Endometrial microvascular endothelial cells (primary cell): ENCODE data around the gene PLXNA4. TPM values are rescaled to one million over a fixed set of nuclear protein-coding genes. Genes with fewer than 3 reads are reported as not detected.

ENCODE experiments used
- in situ Hi-C: cut with HindIII; loops from 2 replicates; pipeline ENCODE4 v1.10.0; 2017; ENCODE audit warnings: low sequenced_read_pairs, low pct_unique_long_range_greater_than_20kb; ENCODE audit errors: inconsistent ontology term
- total RNA-seq: library from RNA; depleted of rRNA; stranded (reverse); fragments of >200 nt; gene quantifications from one replicate; pipeline ENCODE4 v1.2.3, GENCODE V29; 2015; ENCODE audit errors: inconsistent ontology term

The PLXNA4 gene
- total RNA-seq, 1 donor from 2014 or later, result 0.19 TPM

GRCh38 chr7:132465516-132465915 is 110.8 kb downstream of the PLXNA4 start:
- in situ Hi-C loops, result no loop called here

DNA sequence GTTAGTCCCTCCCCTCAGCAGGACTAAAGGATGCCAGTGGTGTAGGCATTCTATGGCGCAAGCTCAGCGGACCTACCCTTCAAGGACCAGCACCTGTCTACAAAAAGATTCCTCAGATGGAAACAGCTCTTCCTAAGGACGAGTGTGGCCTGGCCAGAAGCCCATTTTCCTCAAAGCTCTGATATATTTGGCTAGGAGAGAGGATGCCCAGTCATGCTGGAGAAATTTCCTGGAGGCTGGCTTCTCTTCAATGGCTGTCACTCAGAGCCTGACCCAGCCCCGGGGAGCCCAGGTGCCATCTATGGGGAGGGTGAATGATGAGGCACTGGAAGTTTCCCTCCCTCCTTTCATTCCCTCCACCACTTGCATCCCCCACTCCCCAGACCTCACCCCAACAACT is 111.5 kb downstream of the PLXNA4 start:
- in situ Hi-C loops, result no loop called here

GRCh38 chr7:132463922-132464321 is 112.3 kb downstream of the PLXNA4 start:
- in situ Hi-C loops, result no loop called here

DNA sequence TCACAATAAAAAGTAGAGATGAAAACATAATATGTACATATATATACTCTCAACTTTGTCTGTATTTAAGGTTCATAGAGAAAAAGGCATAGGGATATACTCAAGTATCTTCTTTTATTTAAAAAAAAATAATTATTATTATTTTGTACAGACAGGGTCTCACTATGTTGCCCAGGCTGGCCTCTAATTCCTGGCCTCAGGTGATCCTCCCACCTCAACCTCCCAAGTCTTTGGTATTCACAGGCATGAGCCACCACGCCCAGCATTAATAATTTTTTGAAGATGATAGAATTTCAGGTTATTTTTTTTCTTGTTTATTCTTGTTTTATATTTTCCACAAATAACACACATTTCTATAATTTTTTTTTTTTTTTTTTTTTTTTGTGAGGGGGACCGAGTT is 113.8 kb downstream of the PLXNA4 start:
- in situ Hi-C loops, result no loop called here

DNA sequence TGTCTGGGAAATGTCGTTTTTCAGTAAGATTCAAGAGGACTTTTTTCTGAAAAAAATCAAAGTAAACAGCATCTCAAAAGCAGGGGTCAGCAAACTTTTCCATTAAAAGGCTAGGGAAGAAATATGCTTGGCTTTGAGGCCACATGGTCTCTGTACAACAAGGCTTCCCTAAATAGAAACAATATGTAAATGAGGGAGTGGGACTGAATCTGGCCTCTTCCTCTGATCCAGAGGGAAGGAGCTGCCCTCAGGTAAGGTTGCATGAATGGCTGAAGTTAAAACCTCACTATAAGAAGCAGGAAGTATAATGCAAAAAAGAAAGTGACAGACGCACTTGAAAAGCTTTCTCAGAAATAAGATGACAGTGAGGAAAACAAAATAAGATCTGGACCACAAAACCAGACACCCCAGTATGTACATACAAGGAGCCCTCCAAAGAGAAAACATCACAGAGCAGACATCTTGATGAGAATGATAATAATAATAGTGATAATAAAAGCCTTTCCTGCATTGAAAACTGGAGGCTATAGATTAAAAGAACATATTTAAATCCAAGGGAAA is 115.2 kb downstream of the PLXNA4 start:
- in situ Hi-C loops, result no loop called here

DNA sequence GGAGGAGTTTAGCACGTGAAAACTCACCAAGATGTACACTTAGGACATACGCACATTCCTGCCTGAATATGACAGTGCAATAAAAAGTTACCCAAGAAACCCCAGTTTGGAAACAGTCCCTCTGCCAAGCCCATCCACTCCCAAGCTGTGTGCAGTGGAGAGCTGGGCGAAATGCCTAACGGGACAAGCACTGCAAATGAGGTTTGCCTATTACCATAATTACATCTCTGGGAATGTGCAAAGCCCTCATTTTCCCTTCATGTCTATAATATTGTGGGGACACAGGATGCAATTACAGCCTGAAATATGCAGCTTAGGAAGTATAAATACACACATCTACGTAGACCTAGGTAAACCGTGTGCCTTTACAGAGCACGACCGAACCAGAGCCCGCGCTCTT is 117.5 kb downstream of the PLXNA4 start:
- in situ Hi-C loops, result no loop called here

DNA sequence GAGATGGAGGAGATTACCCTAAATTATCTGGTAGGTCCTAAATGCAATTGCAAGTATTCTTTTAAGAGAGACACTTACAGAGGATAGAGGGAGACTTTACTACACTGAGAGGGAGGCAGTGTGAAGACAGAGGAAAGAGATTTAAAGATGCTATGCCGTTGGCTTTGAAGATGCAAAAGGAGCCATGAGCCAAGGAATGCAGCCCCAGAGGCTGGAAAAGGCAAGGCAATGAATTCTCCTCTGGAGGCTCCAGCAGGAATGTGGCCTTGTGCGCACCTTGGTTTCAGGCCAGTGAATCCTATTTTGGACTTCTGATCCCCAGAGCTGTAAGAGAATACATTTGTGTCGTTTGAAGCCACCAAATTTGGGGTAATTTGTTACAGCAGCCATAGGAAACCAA is 118.6 kb downstream of the PLXNA4 start:
- in situ Hi-C loops, result no loop called here

DNA sequence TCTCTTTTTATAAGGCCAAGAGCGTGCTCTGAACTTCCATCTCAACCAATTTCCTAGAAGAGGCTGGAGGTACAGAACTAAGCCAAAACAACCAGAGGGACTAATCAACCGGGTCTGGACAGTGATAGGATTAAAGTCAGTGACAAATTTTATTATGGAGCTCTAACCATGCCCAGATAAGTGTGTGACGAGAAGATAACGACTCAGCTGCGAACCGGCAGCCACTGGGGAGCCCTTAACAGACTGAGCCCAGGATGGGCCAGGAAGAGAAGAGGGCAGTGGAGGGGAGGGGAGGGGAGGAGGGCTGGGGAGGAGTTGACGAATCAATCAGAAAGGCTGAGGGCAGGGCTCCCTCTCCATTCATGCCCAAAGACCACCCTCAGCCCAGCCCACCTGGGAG is 119.9 kb downstream of the PLXNA4 start:
- in situ Hi-C loops, result no loop called here

GRCh38 chr7:132455378-132455777 is 120.9 kb downstream of the PLXNA4 start:
- in situ Hi-C loops, result no loop called here

- in situ Hi-C loops, result no loop called here
These were observed 122.4 kb downstream of the PLXNA4 start for GRCh38 chr7:132453826-132454225.

- in situ Hi-C loops, result no loop called here
These were observed 125.1 kb downstream of the PLXNA4 start for GRCh38 chr7:132451161-132451560.

GRCh38 chr7:132450696-132451095 is 125.6 kb downstream of the PLXNA4 start:
- in situ Hi-C loops, result no loop called here

DNA sequence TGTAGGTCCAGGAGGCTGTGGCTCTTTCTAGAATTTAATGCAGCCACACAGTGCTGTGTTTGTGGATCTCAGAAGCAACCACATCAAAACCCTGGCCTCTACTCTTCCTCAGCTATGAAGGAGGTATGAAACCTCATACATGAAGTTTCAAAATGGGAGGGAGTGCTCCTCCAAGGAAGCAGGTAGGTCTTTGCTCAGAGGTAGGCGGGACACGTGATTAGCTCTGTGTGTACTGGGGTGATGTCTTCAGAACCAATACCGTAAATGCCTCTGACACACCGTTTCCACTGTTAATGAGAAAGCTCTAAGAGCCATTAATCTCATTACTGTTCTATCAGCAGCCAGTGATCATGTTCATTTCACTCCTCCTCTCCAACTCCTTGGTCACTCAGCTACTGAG is 126.1 kb downstream of the PLXNA4 start:
- in situ Hi-C loops, result no loop called here

DNA sequence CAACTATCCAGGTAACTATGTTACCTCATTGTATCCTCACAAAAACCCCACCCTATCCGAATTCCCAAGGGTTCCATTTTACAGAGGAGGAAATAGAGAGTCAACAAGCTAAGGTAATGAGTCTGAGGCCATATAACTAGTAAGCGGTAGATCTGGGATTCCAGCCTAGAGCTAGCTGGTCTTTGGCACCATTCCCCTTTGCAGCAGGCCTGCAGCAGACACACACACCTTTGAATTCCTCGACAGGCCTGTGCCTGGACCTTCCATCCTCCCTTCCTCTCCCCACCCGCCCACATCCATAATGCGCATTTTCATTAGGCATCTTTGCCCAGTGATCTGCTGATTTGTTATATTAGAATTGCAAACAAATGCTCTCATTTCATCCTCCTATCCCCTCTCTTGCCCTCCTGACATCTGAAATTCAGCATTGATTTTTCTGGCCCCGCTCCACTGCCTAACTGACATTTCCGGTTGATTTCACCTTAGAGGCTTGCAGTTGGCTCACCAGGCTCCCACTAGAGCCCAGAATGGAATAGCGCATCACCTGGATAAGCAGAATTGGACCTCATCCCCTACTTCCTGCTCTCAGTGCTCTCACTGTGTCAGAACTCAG is 129.5 kb downstream of the PLXNA4 start:
- in situ Hi-C loops, result no loop called here

DNA sequence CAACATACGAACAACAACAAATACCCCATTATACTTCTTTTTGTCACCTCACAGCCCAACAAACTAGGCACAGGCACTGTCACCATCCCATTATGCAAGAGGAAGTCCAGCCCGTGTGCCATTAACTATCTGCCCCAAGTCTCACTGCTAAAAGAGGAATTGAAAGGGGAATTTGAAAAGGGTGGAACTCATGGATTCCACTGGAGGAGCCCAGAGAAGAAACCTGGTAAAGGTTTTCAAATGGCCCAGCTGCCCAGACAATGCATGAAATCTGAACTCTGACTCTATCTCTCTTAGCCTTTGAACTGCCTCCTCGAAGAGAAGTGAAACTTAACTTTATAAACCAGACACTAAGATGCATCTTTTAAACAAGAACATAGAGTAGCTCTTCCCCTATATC is 130.0 kb downstream of the PLXNA4 start:
- in situ Hi-C loops, result no loop called here

- in situ Hi-C loops, result no loop called here
These were observed 132.3 kb downstream of the PLXNA4 start for GRCh38 chr7:132443761-132444520.

GRCh38 chr7:132441935-132442334 is 134.3 kb downstream of the PLXNA4 start:
- in situ Hi-C loops, result no loop called here

- in situ Hi-C loops, result no loop called here
These were observed 136.1 kb downstream of the PLXNA4 start for GRCh38 chr7:132440151-132440550.

DNA sequence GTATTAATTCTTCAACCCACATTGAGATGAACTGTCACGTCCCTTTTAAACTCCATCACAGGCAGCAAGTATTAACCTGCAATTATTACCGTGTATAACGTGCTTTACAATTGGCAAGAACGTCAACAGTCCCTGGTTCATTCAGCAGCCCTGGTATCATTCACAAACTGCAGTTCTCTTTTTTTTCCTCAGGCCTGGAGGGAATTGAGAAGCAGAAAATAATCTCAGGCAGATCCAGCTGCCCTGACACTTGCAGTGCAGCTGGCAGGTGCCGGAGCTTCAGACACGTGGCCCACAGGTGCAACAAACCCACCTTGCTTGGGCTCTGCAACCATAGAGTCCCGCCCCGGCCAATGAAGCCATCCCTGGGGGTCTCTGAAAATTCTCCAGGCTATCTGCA is 137.3 kb downstream of the PLXNA4 start:
- in situ Hi-C loops, result no loop called here

DNA sequence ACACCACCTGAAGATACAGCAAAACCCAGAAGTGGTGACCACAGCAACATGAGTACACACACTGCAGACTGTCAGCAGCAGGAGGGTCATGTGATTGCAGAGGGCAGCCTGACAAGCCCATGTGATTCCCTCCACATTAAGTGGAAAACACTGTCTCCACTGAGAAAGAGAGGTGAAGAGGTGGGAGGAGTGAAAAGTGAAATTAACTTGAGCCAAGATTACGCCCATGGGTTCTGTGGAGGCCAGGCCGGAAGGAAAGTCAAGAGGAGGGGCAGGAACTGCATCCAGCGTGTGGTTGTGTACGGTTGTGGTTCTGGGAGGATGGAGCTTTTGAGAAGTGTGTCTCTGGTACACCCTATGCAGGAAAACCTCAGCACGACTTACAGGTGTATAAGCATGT is 138.5 kb downstream of the PLXNA4 start:
- in situ Hi-C loops, result no loop called here
